Measurements from ENCODE around the gene ARHGAP10. TPM values are rescaled to one million over a fixed set of nuclear protein-coding genes. Genes with fewer than 3 reads are reported as not detected.

Gene ARHGAP10
- polyA plus RNA-seq, 1 experiment, result 31.1 TPM

DNA sequence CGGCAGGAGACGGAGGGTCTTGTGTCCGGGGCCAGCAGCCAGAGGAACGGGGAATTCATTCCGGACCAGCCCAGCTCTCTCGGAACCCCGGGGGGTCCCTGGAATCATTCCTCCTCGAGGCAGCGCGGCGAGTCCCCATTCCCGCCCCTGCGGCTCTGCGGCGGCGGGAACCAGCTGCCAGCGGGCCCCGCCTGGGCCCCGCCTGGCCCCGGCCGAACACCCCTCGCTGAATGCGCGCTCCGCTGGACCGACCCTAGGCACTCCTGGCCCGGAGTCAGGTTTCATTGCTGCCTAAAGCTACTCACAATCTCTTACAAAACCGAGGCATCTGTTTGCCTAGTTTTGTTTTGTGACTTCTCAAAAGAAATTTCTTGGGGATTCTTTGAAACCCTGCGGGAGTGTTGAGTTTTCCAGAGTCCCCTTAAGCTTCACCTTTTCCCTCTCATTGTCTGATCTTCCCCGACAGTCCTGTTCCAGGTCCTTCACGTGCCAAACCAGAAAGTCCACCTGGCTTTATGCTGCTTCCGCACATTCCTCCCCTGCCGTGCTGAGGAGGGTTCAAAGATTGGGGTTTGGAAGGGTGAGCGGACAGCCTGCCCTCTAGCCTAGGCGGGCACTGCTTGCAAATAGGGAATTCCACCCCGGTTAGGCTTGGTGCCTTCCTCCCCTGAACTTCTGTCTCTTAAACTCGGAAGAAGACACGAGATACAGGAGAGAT is 789 bp downstream of the ARHGAP10 start:
- TF ChIP-seq, protein P1, sequence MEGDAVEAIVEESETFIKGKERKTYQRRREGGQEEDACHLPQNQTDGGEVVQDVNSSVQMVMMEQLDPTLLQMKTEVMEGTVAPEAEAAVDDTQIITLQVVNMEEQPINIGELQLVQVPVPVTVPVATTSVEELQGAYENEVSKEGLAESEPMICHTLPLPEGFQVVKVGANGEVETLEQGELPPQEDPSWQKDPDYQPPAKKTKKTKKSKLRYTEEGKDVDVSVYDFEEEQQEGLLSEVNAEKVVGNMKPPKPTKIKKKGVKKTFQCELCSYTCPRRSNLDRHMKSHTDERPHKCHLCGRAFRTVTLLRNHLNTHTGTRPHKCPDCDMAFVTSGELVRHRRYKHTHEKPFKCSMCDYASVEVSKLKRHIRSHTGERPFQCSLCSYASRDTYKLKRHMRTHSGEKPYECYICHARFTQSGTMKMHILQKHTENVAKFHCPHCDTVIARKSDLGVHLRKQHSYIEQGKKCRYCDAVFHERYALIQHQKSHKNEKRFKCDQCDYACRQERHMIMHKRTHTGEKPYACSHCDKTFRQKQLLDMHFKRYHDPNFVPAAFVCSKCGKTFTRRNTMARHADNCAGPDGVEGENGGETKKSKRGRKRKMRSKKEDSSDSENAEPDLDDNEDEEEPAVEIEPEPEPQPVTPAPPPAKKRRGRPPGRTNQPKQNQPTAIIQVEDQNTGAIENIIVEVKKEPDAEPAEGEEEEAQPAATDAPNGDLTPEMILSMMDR (IDR thresholded peaks at IDR 0.05; ENCODE audit: low read depth, low read length), result no peak
- peak overlapping the region; percentile 77 for H3K27ac ChIP-seq (ENCODE audit: low read depth, low read length)
- H3K9me3 ChIP-seq (ENCODE audit: control insufficient read depth, insufficient read depth, low read length), result no peaks in the 10 kb centered on the region
- ChIA-PET CTCF (interaction anchor here (0.7 to 6.6 kb wide), 5 partner anchors 24 to 134 kb away, joined by 3 to 83 read pairs (median 3); no protein-coding TSS in a partner anchor), POLR2A (interaction anchor here (0.6 to 2.3 kb wide), 14 partner anchors 9 to 135 kb away, joined by 3 to 17 read pairs (median 7); partner anchors contain the start of gene PRMT9)
- H3K4me3 ChIP-seq (ENCODE audit: low read depth, low read length), result peak overlapping the region; percentile 73
- no peaks in the 10 kb centered on the region for H3K27me3 ChIP-seq (ENCODE audit: control insufficient read depth, insufficient read depth, low read length)
- no peak for DNase-seq (ENCODE audit: low read depth, low spot score)

DNA sequence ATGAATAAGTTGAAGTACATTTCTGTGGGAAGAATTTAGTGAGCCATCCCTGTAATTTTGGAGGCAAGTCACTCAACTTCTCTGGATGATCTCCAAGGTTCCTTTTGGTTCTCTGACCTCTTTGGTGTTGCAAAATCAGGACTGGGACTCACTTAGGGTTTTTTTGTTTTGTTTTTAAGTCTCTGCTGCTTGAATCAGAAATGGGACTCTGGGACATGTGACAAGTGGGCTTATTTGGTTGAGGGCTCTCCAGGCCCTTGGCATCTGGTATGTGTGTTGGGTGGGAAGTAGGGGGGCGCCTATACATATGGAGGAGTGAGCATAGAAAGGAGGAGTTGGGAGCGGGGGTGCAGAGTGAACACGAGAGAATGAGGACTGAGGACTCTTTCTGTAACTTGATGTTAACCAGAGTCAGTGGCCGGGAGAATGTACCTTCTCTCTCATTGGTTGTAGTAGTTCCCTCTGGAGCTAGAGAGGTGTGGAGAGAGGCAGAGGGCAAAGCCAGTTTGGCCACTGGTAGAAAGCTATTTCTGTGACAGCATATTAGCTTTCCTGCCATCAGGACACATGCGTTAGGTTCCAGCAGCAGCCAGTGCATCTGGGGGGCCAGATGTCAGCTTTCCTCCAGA is 1.9 kb downstream of the ARHGAP10 start:
- ChIA-PET POLR2A (interaction anchor here (0.6 kb wide), 1 partner anchor 22 kb away, joined by 3 read pairs; no protein-coding TSS in a partner anchor), CTCF (interaction anchor here (0.5 to 6.6 kb wide), 3 partner anchors 26 to 626 kb away, joined by 3 to 83 read pairs (median 3); no protein-coding TSS in a partner anchor)
- no peak for DNase-seq (ENCODE audit: low read depth, low spot score)
- TF ChIP-seq, protein P1 (IDR thresholded peaks at IDR 0.05; ENCODE audit: low read depth, low read length), result no peak
- H3K27ac ChIP-seq (ENCODE audit: low read depth, low read length), result no peak overlapping the region
- peak overlapping the region; percentile 73 for H3K4me3 ChIP-seq (ENCODE audit: low read depth, low read length)
- H3K27me3 ChIP-seq (ENCODE audit: control insufficient read depth, insufficient read depth, low read length), result no peaks in the 10 kb centered on the region
- no peaks in the 10 kb centered on the region for H3K9me3 ChIP-seq (ENCODE audit: control insufficient read depth, insufficient read depth, low read length)

DNA sequence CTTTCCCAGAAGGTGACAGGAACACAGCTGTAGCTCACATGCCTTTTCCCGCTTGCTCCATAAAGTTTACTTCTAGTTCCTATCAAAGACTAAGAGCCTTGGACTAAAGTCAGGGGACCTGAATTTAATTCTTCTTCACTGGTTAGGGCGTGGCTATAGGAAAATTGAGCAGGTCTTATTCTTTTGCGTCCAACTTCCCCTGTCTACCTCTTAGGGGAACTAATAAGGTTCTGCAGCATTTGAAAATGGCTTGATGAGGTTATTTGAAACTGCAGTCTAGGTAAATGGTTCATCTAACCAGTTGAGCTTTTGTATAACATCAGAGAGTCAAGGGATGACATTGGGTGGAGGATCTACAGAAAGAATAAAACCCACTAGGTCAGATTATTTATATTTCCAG is 2.6 kb downstream of the ARHGAP10 start:
- Histone ChIP-seq H3K27ac (ENCODE audit: low read depth, low read length) (no peak overlapping the region), H3K27me3 (ENCODE audit: control insufficient read depth, insufficient read depth, low read length) (no peaks in the 10 kb centered on the region), H3K9me3 (ENCODE audit: control insufficient read depth, insufficient read depth, low read length) (no peaks in the 10 kb centered on the region), H3K4me3 (ENCODE audit: low read depth, low read length) (peak overlapping the region; percentile 73)
- no peak for DNase-seq (ENCODE audit: low read depth, low spot score)
- ChIA-PET CTCF (interaction anchor here (0.5 to 6.6 kb wide), 3 partner anchors 26 to 626 kb away, joined by 3 to 83 read pairs (median 3); no protein-coding TSS in a partner anchor), POLR2A (interaction anchor here (0.6 kb wide), 1 partner anchor 21 kb away, joined by 3 read pairs; no protein-coding TSS in a partner anchor)
- TF ChIP-seq, protein P1 (IDR thresholded peaks at IDR 0.05; ENCODE audit: low read depth, low read length), result no peak

DNA sequence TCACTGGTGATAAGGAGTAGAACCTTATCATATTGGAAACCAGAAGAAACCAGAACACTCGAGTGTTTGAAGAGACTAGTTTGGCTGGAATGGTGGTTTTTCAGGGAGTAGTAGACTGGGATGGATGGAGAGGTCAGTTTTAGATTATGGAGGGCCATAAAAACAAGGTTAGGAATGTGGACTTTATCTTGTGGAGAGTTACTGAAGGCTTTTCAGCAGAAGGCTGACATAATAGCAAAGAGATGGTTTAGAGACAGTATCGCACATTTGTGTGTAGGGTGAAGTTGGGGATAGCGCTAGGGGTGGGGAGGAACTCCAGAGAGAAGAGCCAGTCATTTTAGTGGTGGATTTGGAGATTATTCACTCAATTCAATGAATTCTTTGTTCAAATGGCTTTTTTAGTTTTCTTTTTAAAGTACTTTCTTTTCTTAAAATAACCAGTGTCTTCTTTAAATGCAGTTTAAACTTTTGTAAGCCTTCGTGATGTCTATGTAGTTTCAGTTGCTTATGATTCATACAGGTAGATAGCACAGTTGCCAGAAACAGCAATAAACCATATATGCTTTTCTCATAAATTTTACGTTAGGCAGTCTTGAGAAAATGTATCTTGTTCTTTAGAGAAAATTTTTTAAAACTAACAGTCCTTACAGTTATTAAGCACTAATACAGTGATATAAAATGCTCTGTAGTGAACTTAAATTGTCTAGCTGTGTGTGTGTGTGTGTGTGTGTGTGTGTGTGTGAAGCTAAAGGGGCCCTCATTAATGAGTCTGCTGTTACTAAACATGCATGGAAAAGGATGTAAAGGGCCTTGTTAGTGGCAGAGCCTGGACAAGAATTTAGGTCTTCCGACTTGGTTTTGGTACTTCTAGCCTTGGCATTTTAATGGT is 3.8 kb downstream of the ARHGAP10 start:
- POLR2A ChIA-PET, result no interaction called here
- H3K27ac ChIP-seq (ENCODE audit: low read depth, low read length), result no peak overlapping the region
- H3K27me3 ChIP-seq (ENCODE audit: control insufficient read depth, insufficient read depth, low read length), result no peaks in the 10 kb centered on the region
- CTCF ChIA-PET, result no interaction called here
- H3K9me3 ChIP-seq (ENCODE audit: control insufficient read depth, insufficient read depth, low read length), result no peaks in the 10 kb centered on the region
- peak overlapping the region; percentile 11 for H3K4me3 ChIP-seq (ENCODE audit: low read depth, low read length)
- no peak for DNase-seq (ENCODE audit: low read depth, low spot score)
- TF ChIP-seq, protein P1 (IDR thresholded peaks at IDR 0.05; ENCODE audit: low read depth, low read length), result no peak
